ENCODE measurements around the gene LRRK2. TPM values are rescaled to one million over a fixed set of nuclear protein-coding genes. Genes with fewer than 3 reads are reported as not detected.
A peak's percentile ranks its signal among the peaks of the same experiment; 100 is the strongest.

Gene LRRK2
- total and polyA plus RNA-seq, 2 of the 8 experiments (the other 6 are each of a cell fraction or from before 2014, with no cell fraction given): 0.06 to 0.13 TPM

DNA sequence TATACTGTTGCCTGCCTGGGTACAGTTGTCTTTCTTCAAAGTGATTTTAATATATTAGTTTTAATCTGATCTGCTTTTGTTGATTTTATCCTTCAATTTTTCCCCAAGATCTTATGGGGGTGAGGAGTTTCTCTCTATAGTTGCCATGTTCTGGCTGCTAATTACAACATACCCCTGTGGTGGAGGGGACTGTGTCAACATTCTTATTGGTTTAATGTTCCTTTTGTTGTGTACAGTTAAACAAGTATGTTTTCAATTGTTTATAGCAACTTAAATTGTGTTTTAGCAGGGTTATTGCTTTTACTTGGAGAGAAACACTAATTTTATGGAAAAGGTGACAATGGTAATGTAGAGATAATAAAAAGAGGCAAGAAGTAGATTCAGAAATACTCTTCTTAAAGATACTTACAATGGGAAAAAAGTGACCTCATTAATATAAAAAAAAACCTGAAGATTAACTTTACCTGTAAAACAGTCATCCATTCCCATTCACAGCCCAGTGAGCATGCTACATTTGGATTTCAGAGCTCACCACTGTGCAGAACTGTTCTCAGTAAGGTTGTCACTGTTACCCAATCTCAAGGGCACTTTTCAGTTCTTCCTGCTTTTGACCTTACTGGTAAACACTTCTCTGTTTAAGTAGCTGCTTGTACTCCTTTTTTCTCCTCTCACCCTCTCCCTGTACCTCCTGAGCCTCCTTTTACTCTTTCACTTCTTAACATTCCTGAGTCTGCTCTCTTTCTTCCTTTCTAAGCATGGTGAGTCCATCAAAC, 8.1 kb upstream of the LRRK2 start:
- H3K36me3 ChIP-seq (ENCODE audit: control insufficient read depth in 2 of 4, insufficient read depth in 4 of 4, low read length in 3 of 4): no peaks in the 10 kb centered on the region
- no peaks in the 10 kb centered on the region for H4K20me1 ChIP-seq (replicated peaks in 1 of 2; ENCODE audit: control insufficient read depth in 1 of 2, insufficient read depth in 2 of 2, low read length in 2 of 2)
- H3K27me3 ChIP-seq (replicated peaks in 1 of 4; ENCODE audit: control insufficient read depth in 3 of 4, extremely low read depth in 1 of 4, insufficient read depth in 3 of 4, low read length in 3 of 4): no peaks in the 10 kb centered on the region
- no peak overlapping the region for H4K91ac ChIP-seq (replicated peaks; ENCODE audit: insufficient read length, low read length)
- H3K4me1 ChIP-seq (replicated peaks in 1 of 4; ENCODE audit: control insufficient read depth in 3 of 4, insufficient read depth in 4 of 4, low read length in 3 of 4): no peaks in the 10 kb centered on the region
- ChIA-PET POLR2A (ENCODE audit: partially characterized antibody) (no interaction called here), CTCF (ENCODE audit: partially characterized antibody) (interaction anchor here (0.6 kb wide), 1 partner anchor 1613 kb away, joined by 5 read pairs; no protein-coding TSS in a partner anchor)
- no peak overlapping the region for H3K18ac ChIP-seq (ENCODE audit: extremely low read depth, low read length)
- H4K5ac ChIP-seq (ENCODE audit: insufficient read length, low read depth, low read length): no peak overlapping the region
- H2BK15ac ChIP-seq (ENCODE audit: low read length): no peak overlapping the region
- H2BK20ac ChIP-seq (ENCODE audit: low read length): no peak overlapping the region
- H3K14ac ChIP-seq (ENCODE audit: insufficient read length): no peak overlapping the region
- no peaks in the 10 kb centered on the region for H3K79me2 ChIP-seq (ENCODE audit: control insufficient read depth in 1 of 2, insufficient read depth in 2 of 2, low read length in 2 of 2)
- no peak overlapping the region for H3K9ac ChIP-seq (replicated peaks in 1 of 4; ENCODE audit: extremely low read depth in 1 of 4, low read depth in 3 of 4, low read length in 3 of 4)
- TF ChIP-seq SAP30 (IDR thresholded peaks at IDR 0.05; ENCODE audit: insufficient read depth, insufficient replicate concordance, low read length): no peak
- TF ChIP-seq BACH1 (IDR thresholded peaks at IDR 0.05; ENCODE audit: low read length): no peak
- H3K23ac ChIP-seq (ENCODE audit: insufficient read length): no peak overlapping the region
- no peak overlapping the region for H4K8ac ChIP-seq (ENCODE audit: extremely low read depth, insufficient read depth, low read length)
- no peak overlapping the region for H3K4me3 ChIP-seq (ENCODE audit: extremely low read depth in 1 of 4, insufficient read depth in 2 of 4, low read depth in 3 of 4, low read length in 4 of 4)
- H3K4ac ChIP-seq (replicated peaks; ENCODE audit: insufficient read length, low read depth, low read length): no peak overlapping the region
- DNase-seq (ENCODE audit: low read depth in 1 of 2, low spot score in 2 of 2) (no peak), FAIRE-seq (no peak)
- H2AFZ ChIP-seq (ENCODE audit: low read length): peak overlapping the region; percentile 43; the same call in 1 of the 2 replicates
- H2BK120ac ChIP-seq (replicated peaks; ENCODE audit: low read depth, low read length): no peak overlapping the region
- no peak overlapping the region for H3K4me2 ChIP-seq (ENCODE audit: insufficient read depth in 1 of 2, low read depth in 2 of 2, low read length in 2 of 2)
- H2BK5ac ChIP-seq (ENCODE audit: low read depth, low read length): no peak overlapping the region
- H3K9me3 ChIP-seq (ENCODE audit: insufficient read depth in 2 of 2, low read depth in 1 of 2, low read length in 1 of 2): peaks cover 2 to 5% of the 10 kb centered on the region in 2 experiments; a peak in 2 of 4 replicates
- H3K23me2 ChIP-seq (ENCODE audit: low read depth, low read length): no peaks in the 10 kb centered on the region
- no peak overlapping the region for H3K27ac ChIP-seq (ENCODE audit: low read depth, low read length)
- no peaks in the 10 kb centered on the region for H3K79me1 ChIP-seq (ENCODE audit: low read depth, low read length)
- H2AK5ac ChIP-seq (ENCODE audit: low read depth, low read length): no peak overlapping the region
- H3K56ac ChIP-seq (replicated peaks; ENCODE audit: insufficient read length, low read depth, low read length): no peak overlapping the region
- no peak overlapping the region for H2BK12ac ChIP-seq (ENCODE audit: low read depth, low read length)
